Karpas-422 (cell line): ENCODE measurements around the gene GSC2. TPM values are rescaled to one million over a fixed set of nuclear protein-coding genes. Genes with fewer than 3 reads are reported as not detected.

Source experiments
- DNase-seq: peaks from one replicate; pipeline ENCODE4 v3.0.0-alpha.2; 2015
- H2AFZ ChIP-seq: fragments of 200-600 bp; sonication (generic); 2 replicates; pipeline ENCODE4 v1.6.1; 2014; ENCODE audit warnings: antibody characterized with exemption, low read length, mixed read lengths
- H3K27ac ChIP-seq: fragments of 200-600 bp; sonication (generic); 2 replicates; pipeline ENCODE4 v1.5.1; 2014; ENCODE audit warnings: mild to moderate bottlenecking, low read length, moderate library complexity
- H3K27me3 ChIP-seq: fragments of 200-600 bp; sonication (generic); 2 replicates; pipeline ENCODE4 v1.6.1; 2014; ENCODE audit warnings: low read length, mixed read lengths
- H3K36me3 ChIP-seq: fragments of 200-600 bp; sonication (generic); 2 replicates; pipeline ENCODE4 v1.6.1; 2014; ENCODE audit warnings: low read length, mixed read lengths; ENCODE audit not compliant: insufficient read depth
- H3K4me1 ChIP-seq: fragments of 200-600 bp; sonication (generic); 2 replicates; pipeline ENCODE4 v1.6.1; 2014; ENCODE audit warnings: mild to moderate bottlenecking, low read length, mixed read lengths
- H3K4me2 ChIP-seq: fragments of 200-600 bp; sonication (generic); 2 replicates; pipeline ENCODE4 v1.6.1; 2014; ENCODE audit warnings: low read length, low read depth, mild to moderate bottlenecking; ENCODE audit not compliant: poor library complexity, severe bottlenecking
- H3K4me3 ChIP-seq: fragments of 200-600 bp; sonication (generic); 2 replicates; pipeline ENCODE4 v1.5.1; 2014; ENCODE audit warnings: mild to moderate bottlenecking, antibody characterized with exemption, low read length, mixed read lengths
- H3K79me2 ChIP-seq: fragments of 200-600 bp; sonication (generic); 2 replicates; pipeline ENCODE4 v1.6.1; 2014; ENCODE audit warnings: mild to moderate bottlenecking, low read length, mixed read lengths
- H3K9ac ChIP-seq: fragments of 200-600 bp; sonication (generic); 2 replicates; pipeline ENCODE4 v1.6.0; 2014; ENCODE audit warnings: low read length
- H3K9me2 ChIP-seq: fragments of 200-600 bp; sonication (generic), shearing (Covaris generic); replicated peaks from 2 replicates; pipeline ENCODE4 v1.6.0; 2014; ENCODE audit warnings: mild to moderate bottlenecking, low read length, moderate library complexity; ENCODE audit not compliant: insufficient read depth
- H3K9me3 ChIP-seq: fragments of 300-700, 200-600 bp; sonication (generic); 2 replicates; pipeline ENCODE4 v1.6.1; 2014; ENCODE audit warnings: low read length, mixed read lengths
- H4K20me1 ChIP-seq: fragments of 200-600 bp; sonication (generic); 2 replicates; pipeline ENCODE4 v1.6.1; 2014; ENCODE audit warnings: mild to moderate bottlenecking, antibody characterized with exemption, low read length, low read depth; ENCODE audit not compliant: insufficient read depth
- total RNA-seq: library from RNA; depleted of rRNA; stranded (reverse); fragments of >200 nt; shearing (Covaris generic); gene quantifications from 2 replicates; pipeline ENCODE4 v1.2.3, GENCODE V29; 2014; ENCODE audit warnings: low replicate concordance

GSC2 gene
- total RNA-seq, 1 experiment from 2014 or later: not detected

GRCh38 chr22:19108807-19109197 lies 41.3 kb downstream of the GSC2 start:
- Histone ChIP-seq H3K9me2 (no peaks in the 10 kb centered on the region), H3K4me2 (no peak overlapping the region), H3K4me1 (peaks cover 41% of the 10 kb centered on the region), H3K9ac (no peak overlapping the region), H3K27me3 (no peaks in the 10 kb centered on the region), H3K36me3 (no peaks in the 10 kb centered on the region), H4K20me1 (peaks cover 34% of the 10 kb centered on the region; the same call in 1 of the 2 replicates), H3K4me3 (no peak overlapping the region), H2AFZ (no peak overlapping the region), H3K27ac (no peak overlapping the region), H3K9me3 (no peaks in the 10 kb centered on the region), H3K79me2 (peaks cover 98% of the 10 kb centered on the region)
- DNase-seq: no peak

- Histone ChIP-seq H3K4me1 (peaks cover 41% of the 10 kb centered on the region), H3K27me3 (no peaks in the 10 kb centered on the region), H3K79me2 (peaks cover 93% of the 10 kb centered on the region), H3K36me3 (no peaks in the 10 kb centered on the region), H4K20me1 (peaks cover 35% of the 10 kb centered on the region; the same call in 1 of the 2 replicates), H3K9ac (no peak overlapping the region), H3K9me3 (no peaks in the 10 kb centered on the region), H3K27ac (no peak overlapping the region), H3K9me2 (no peaks in the 10 kb centered on the region), H3K4me3 (no peak overlapping the region), H3K4me2 (no peak overlapping the region), H2AFZ (no peak overlapping the region)
- no peak for DNase-seq
These were observed 42.4 kb downstream of the GSC2 start for GRCh38 chr22:19107730-19108074.

GRCh38 chr22:19106886-19107729 lies 43.0 kb downstream of the GSC2 start:
- DNase-seq: no peak
- H3K27ac ChIP-seq: no peak overlapping the region
- H3K79me2 ChIP-seq: peaks cover 92% of the 10 kb centered on the region
- no peak overlapping the region for H3K4me2 ChIP-seq
- H3K4me3 ChIP-seq: no peak overlapping the region
- no peak overlapping the region for H2AFZ ChIP-seq
- no peak overlapping the region for H3K9ac ChIP-seq
- no peaks in the 10 kb centered on the region for H3K9me2 ChIP-seq
- H3K36me3 ChIP-seq: no peaks in the 10 kb centered on the region
- H4K20me1 ChIP-seq: peaks cover 35% of the 10 kb centered on the region; the same call in 1 of the 2 replicates
- H3K27me3 ChIP-seq: no peaks in the 10 kb centered on the region
- no peaks in the 10 kb centered on the region for H3K9me3 ChIP-seq
- H3K4me1 ChIP-seq: peaks cover 41% of the 10 kb centered on the region

GRCh38 chr22:19105867-19106802 lies 44.0 kb downstream of the GSC2 start:
- peak; percentile 73 for DNase-seq
- Histone ChIP-seq H3K36me3 (no peaks in the 10 kb centered on the region), H3K27me3 (no peaks in the 10 kb centered on the region), H3K9me2 (no peaks in the 10 kb centered on the region), H3K4me2 (no peak overlapping the region), H3K27ac (no peak overlapping the region), H2AFZ (no peak overlapping the region), H3K79me2 (peaks cover 93% of the 10 kb centered on the region), H3K4me1 (peaks cover 36% of the 10 kb centered on the region), H3K4me3 (no peak overlapping the region), H3K9ac (no peak overlapping the region), H3K9me3 (no peaks in the 10 kb centered on the region), H4K20me1 (peaks cover 35% of the 10 kb centered on the region; the same call in 1 of the 2 replicates)

GRCh38 chr22:19105456-19105855 lies 44.6 kb downstream of the GSC2 start:
- peaks cover 29% of the 10 kb centered on the region for H3K4me1 ChIP-seq
- H3K79me2 ChIP-seq: peaks cover 93% of the 10 kb centered on the region
- no peak for DNase-seq
- H3K27me3 ChIP-seq: no peaks in the 10 kb centered on the region
- no peak overlapping the region for H3K9ac ChIP-seq
- no peak overlapping the region for H3K4me3 ChIP-seq
- H4K20me1 ChIP-seq: peaks cover 35% of the 10 kb centered on the region; the same call in 1 of the 2 replicates
- H3K9me3 ChIP-seq: no peaks in the 10 kb centered on the region
- no peaks in the 10 kb centered on the region for H3K9me2 ChIP-seq
- no peak overlapping the region for H3K27ac ChIP-seq
- no peaks in the 10 kb centered on the region for H3K36me3 ChIP-seq
- no peak overlapping the region for H3K4me2 ChIP-seq
- H2AFZ ChIP-seq: no peak overlapping the region

GRCh38 chr22:19103880-19104821 lies 45.9 kb downstream of the GSC2 start:
- Histone ChIP-seq H3K36me3 (no peaks in the 10 kb centered on the region), H3K9me2 (no peaks in the 10 kb centered on the region), H3K9me3 (no peaks in the 10 kb centered on the region), H3K4me1 (peaks cover 17% of the 10 kb centered on the region), H3K27ac (no peak overlapping the region), H3K4me2 (no peak overlapping the region), H3K9ac (no peak overlapping the region), H2AFZ (no peak overlapping the region), H3K79me2 (peaks cover 93% of the 10 kb centered on the region), H3K4me3 (no peak overlapping the region), H4K20me1 (peaks cover 27% of the 10 kb centered on the region; the same call in 1 of the 2 replicates), H3K27me3 (no peaks in the 10 kb centered on the region)
- no peak for DNase-seq

- Histone ChIP-seq H3K9me3 (no peaks in the 10 kb centered on the region), H3K9ac (no peak overlapping the region), H2AFZ (no peak overlapping the region), H3K9me2 (no peaks in the 10 kb centered on the region), H3K4me1 (no peaks in the 10 kb centered on the region), H3K79me2 (peaks cover 90% of the 10 kb centered on the region), H3K27ac (no peak overlapping the region), H3K27me3 (no peaks in the 10 kb centered on the region), H3K4me2 (no peak overlapping the region), H3K4me3 (no peak overlapping the region), H3K36me3 (no peaks in the 10 kb centered on the region), H4K20me1 (no peaks in the 10 kb centered on the region)
- DNase-seq: no peak
These were observed 51.9 kb downstream of the GSC2 start for GRCh38 chr22:19098157-19098556.
